IPS-20b (cell line): ENCODE results near the gene LMBRD1.
"Not testable (repeated sequence)": the region's sequence is repeated elsewhere in the genome, so short reads cannot be mapped to it uniquely, and the experiment has no call there.

Experiments
- H3K27ac ChIP-seq: one replicate; pipeline ENCODE4 v1.5.1; 2013; ENCODE audit warnings: low read length
- H3K27me3 ChIP-seq: 2 replicates; pipeline ENCODE4 v1.6.1; 2013; ENCODE audit warnings: mild to moderate bottlenecking, low read length, inconsistent platforms; ENCODE audit not compliant: insufficient read depth
- H3K36me3 ChIP-seq: 2 replicates; pipeline ENCODE4 v1.6.1; 2013; ENCODE audit warnings: low read depth, mild to moderate bottlenecking, inconsistent platforms, low read length, moderate library complexity; ENCODE audit not compliant: insufficient read depth
- H3K4me1 ChIP-seq: 2 replicates; pipeline ENCODE4 v1.6.1; 2013; ENCODE audit warnings: mild to moderate bottlenecking, control low read depth, inconsistent platforms, low read length, moderate library complexity; ENCODE audit not compliant: insufficient read depth
- H3K4me3 ChIP-seq: 2 replicates; pipeline ENCODE4 v1.5.1; 2013; ENCODE audit warnings: mild to moderate bottlenecking, low read length, inconsistent platforms
- H3K9ac ChIP-seq: 2 replicates; pipeline ENCODE4 v1.6.1; 2013; ENCODE audit warnings: low read depth, mild to moderate bottlenecking, inconsistent platforms, low read length, moderate library complexity
- H3K9me3 ChIP-seq: 2 replicates; pipeline ENCODE4 v1.6.1; 2013; ENCODE audit warnings: mild to moderate bottlenecking, low read depth, low read length, inconsistent platforms; ENCODE audit not compliant: insufficient read depth

The LMBRD1 gene

DNA sequence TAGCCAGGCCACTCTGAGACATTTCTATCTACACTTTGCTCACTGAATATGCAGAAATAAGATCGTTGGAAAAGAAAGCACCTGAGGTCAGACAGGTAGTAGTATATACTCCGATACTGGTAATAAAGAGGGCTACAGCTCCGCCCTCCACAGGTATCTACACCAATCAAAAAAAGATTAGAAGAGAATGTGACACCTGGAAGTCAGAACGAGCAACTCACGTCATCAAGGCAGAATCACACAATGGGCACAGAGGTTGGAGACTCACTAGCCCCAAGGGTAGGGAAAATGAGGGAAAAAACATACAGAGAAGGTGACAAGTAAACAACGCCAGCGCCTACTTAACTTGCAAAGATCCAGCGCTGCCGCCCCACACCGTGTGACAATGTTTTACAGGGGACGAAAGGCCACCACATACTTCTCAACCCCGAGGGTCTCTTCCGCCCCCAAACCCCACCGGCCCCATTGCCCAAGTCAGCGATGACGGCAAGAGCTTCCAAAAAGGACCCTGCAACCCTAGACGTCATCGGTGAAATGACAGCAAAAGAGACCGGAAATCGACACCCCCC lies 653 bp downstream of the LMBRD1 start:
- no peaks in the 10 kb centered on the region for H3K36me3 ChIP-seq
- H3K9me3 ChIP-seq: no peaks in the 10 kb centered on the region
- H3K4me1 ChIP-seq: peaks cover 11% of the 10 kb centered on the region; the same call in 1 of the 2 replicates
- H3K4me3 ChIP-seq: peak overlapping the region; percentile 90
- peak overlapping the region; percentile 76 for H3K27ac ChIP-seq
- no peaks in the 10 kb centered on the region for H3K27me3 ChIP-seq
- peak overlapping the region; percentile 87; the same call in 1 of the 2 replicates for H3K9ac ChIP-seq

GRCh38 chr6:69795469-69796072 lies 1.2 kb downstream of the LMBRD1 start:
- H3K36me3 ChIP-seq: no peaks in the 10 kb centered on the region
- H3K27ac ChIP-seq: no peak overlapping the region
- peaks cover 15% of the 10 kb centered on the region; the same call in 1 of the 2 replicates for H3K4me1 ChIP-seq
- no peaks in the 10 kb centered on the region for H3K27me3 ChIP-seq
- H3K9me3 ChIP-seq: no peaks in the 10 kb centered on the region
- H3K4me3 ChIP-seq: peak overlapping the region; percentile 90
- peak overlapping the region; percentile 87; the same call in 1 of the 2 replicates for H3K9ac ChIP-seq

DNA sequence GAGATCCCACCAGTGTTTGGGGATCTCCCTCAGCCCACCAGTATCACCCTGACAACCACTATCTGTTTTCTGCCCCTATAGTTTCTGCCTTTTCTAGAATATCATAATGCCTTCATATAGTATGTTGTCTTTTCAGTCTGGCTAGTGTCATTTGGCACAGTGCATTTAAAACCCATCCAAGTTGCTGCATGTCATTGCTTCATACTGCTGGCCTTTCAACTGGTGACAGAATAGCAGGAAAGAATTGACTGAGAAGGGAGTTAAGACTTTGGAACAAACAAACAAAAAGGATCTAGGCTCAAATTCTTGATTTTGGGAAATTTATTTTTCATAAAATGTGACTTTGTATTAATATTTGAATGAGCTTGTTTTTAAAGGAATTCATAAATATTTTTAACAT lies 4.5 kb downstream of the LMBRD1 start:
- no peaks in the 10 kb centered on the region for H3K9me3 ChIP-seq
- no peak overlapping the region for H3K4me3 ChIP-seq
- H3K4me1 ChIP-seq: peaks cover 15% of the 10 kb centered on the region; the same call in 1 of the 2 replicates
- H3K27me3 ChIP-seq: no peaks in the 10 kb centered on the region
- no peak overlapping the region for H3K27ac ChIP-seq
- H3K9ac ChIP-seq: no peak overlapping the region
- H3K36me3 ChIP-seq: peaks cover 16% of the 10 kb centered on the region

GRCh38 chr6:69791065-69791471 lies 5.7 kb downstream of the LMBRD1 start:
- Histone ChIP-seq H3K9ac (0 out of 2 replicates have a peak overlapping the region, but pooled peaks have one; percentile 40), H3K4me3 (no peak overlapping the region), H3K27me3 (no peaks in the 10 kb centered on the region), H3K27ac (no peak overlapping the region), H3K9me3 (no peaks in the 10 kb centered on the region), H3K4me1 (peaks cover 13% of the 10 kb centered on the region; the same call in 1 of the 2 replicates), H3K36me3 (peaks cover 16% of the 10 kb centered on the region)

GRCh38 chr6:69790629-69791028 lies 6.2 kb downstream of the LMBRD1 start:
- Histone ChIP-seq H3K27me3 (no peaks in the 10 kb centered on the region), H3K4me3 (no peak overlapping the region), H3K9ac (no peak overlapping the region), H3K27ac (no peak overlapping the region), H3K9me3 (no peaks in the 10 kb centered on the region), H3K4me1 (peaks cover 13% of the 10 kb centered on the region; the same call in 1 of the 2 replicates), H3K36me3 (peaks cover 16% of the 10 kb centered on the region)

- H3K4me3 ChIP-seq: no peak overlapping the region
- no peaks in the 10 kb centered on the region for H3K9me3 ChIP-seq
- H3K4me1 ChIP-seq: peaks cover 10% of the 10 kb centered on the region; the same call in 1 of the 2 replicates
- no peak overlapping the region for H3K9ac ChIP-seq
- H3K27ac ChIP-seq: no peak overlapping the region
- no peaks in the 10 kb centered on the region for H3K27me3 ChIP-seq
- peaks cover 16% of the 10 kb centered on the region for H3K36me3 ChIP-seq
These were observed 7.2 kb downstream of the LMBRD1 start for GRCh38 chr6:69789578-69789977.

GRCh38 chr6:69787436-69787835 lies 9.4 kb downstream of the LMBRD1 start:
- H3K4me1 ChIP-seq, H3K9ac ChIP-seq, H3K27me3 ChIP-seq, H3K27ac ChIP-seq, H3K9me3 ChIP-seq, H3K4me3 ChIP-seq: not testable (repeated sequence)
- peaks cover 16% of the 10 kb centered on the region for H3K36me3 ChIP-seq

GRCh38 chr6:69785697-69786096 lies 11.1 kb downstream of the LMBRD1 start:
- Histone ChIP-seq H3K4me1 (no peaks in the 10 kb centered on the region; the same call in 1 of the 2 replicates), H3K27me3 (no peaks in the 10 kb centered on the region), H3K27ac (no peak overlapping the region), H3K4me3 (no peak overlapping the region), H3K36me3 (peaks cover 16% of the 10 kb centered on the region), H3K9ac (no peak overlapping the region), H3K9me3 (no peaks in the 10 kb centered on the region)

DNA sequence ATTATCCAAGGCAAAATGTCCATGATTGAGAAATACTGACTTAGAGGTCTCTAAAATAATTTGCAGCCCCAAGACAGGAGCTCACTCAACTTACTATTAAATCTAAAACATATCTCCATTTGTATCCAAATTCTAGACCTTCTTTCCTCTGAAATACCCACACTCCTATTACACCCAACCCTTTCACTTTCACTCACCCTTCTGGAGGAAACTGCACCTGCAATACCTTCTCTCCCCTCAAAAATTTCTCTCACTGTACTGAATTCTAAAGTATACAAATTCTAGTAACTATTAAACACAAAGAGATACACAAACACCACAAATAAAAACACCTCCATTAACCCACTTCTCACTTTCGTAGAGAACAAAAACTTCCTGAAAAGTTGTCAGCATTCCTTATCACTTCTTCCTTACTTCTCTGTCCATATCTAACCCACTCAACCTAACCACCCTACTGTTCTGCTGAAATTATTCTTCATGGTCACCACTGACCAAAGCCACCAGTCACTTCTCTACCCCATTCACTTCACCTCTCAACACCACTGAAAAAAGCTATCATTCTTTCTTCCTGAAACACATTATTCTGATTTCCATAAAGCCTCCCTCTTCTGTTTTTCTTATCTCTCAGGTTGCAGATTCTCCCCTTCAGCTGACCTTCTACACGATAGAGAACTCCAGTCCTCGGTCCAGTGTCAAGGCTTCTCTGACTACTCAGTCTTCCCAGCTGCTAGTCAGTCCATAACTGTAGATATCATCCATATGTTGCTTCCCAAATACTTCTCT lies 12.0 kb downstream of the LMBRD1 start:
- peaks cover 4% of the 10 kb centered on the region; the same call in 1 of the 2 replicates for H3K4me1 ChIP-seq

DNA sequence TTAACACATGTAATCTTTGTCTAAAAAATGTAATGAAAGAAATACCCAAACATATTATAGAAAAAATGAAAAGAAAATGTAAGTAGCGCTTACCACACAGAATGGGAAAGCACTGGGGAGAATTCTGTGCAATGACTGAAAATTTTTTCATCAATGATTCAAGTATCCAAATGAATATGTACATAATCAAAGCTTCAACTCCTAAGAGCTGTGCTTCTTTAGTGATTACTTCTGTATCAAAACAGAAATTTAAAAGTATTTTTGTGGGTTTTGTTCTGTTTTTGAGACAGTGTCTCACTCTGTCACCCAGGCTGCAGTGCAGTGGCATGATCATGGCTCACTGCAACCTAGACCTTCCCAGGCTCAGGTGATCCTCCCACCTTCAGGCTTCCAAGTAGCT lies 13.7 kb downstream of the LMBRD1 start:
- Histone ChIP-seq H3K27ac (no peak overlapping the region), H3K9ac (no peak overlapping the region), H3K27me3 (no peaks in the 10 kb centered on the region), H3K4me3 (no peak overlapping the region), H3K4me1 (peaks cover 4% of the 10 kb centered on the region; the same call in 1 of the 2 replicates), H3K9me3 (no peaks in the 10 kb centered on the region), H3K36me3 (no peaks in the 10 kb centered on the region)

More for the DNA sequence above, 12.0 kb downstream of the LMBRD1 start:
- Histone ChIP-seq H3K9ac (no peak overlapping the region), H3K9me3 (no peaks in the 10 kb centered on the region), H3K4me3 (no peak overlapping the region), H3K27ac (no peak overlapping the region), H3K27me3 (no peaks in the 10 kb centered on the region), H3K36me3 (peaks cover 12% of the 10 kb centered on the region)

- Histone ChIP-seq H3K36me3 (no peaks in the 10 kb centered on the region), H3K27ac (no peak overlapping the region), H3K4me3 (no peak overlapping the region)
These were observed 16.1 kb downstream of the LMBRD1 start for GRCh38 chr6:69780585-69781178.

More at GRCh38 chr6:69780585-69781178, 16.1 kb downstream of the LMBRD1 start:
- Histone ChIP-seq H3K9me3 (no peaks in the 10 kb centered on the region), H3K4me1 (peaks cover 4% of the 10 kb centered on the region; the same call in 1 of the 2 replicates), H3K27me3 (no peaks in the 10 kb centered on the region), H3K9ac (no peak overlapping the region)
